Activated naive CD4-positive, alpha-beta T cell treated with Interleukin-2 at 50 U/mL for 16 hours (primary cell): ENCODE data around the gene ZNF573.
A peak's percentile ranks its signal among the peaks of the same experiment; 100 is the strongest.

Experiments
- DNase-seq: peaks from one replicate; pipeline ENCODE4 v3.0.0-alpha.2; 2020

The ZNF573 gene

GRCh38 chr19:37692956-37693620 lies 86.3 kb downstream of the ZNF573 start:
- DNase-seq = no peak

DNA sequence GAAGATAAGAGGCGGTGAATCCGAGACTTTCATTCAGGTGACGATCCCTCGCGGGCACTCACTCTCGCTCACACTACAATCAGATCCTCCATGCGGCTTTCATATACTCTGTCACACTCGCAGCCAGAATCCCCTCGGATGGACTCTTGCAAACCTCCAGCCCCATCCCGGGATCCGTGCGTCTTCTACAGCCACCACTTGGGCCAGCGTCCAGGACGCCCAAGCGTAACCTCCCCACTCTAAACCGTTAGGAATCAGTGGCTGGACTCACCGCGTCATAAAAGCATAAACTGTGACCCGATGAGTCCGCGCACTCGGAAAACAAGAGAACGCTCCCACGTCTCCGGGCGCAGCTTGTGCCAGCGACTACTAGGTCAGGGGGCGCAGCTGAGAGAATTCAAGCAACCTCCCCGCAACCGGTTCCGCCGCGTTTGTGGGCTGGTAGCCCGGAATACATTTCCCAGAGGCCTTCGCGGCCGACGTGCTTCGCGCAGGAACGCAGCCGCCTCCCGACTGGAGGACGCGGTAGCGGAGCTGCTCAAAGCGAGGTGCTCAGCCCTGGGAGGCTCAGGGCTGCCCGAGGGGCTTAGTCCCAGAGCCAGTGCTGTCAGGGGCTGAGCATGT lies 87.4 kb downstream of the ZNF573 start:
- DNase-seq = peak; percentile 80
